Fibroblast of skin of back (primary cell): ENCODE results near the gene TIAM2.

ENCODE experiments used
- DNase-seq: peaks from one replicate; pipeline ENCODE4 v3.0.0-alpha.2; 2013

TIAM2 gene

GRCh38 chr6:155064303-155064702, 69.2 kb downstream of the TIAM2 start:
- no peak for DNase-seq

- DNase-seq, result no peak
These were observed 71.2 kb downstream of the TIAM2 start for GRCh38 chr6:155066361-155066760.

DNA sequence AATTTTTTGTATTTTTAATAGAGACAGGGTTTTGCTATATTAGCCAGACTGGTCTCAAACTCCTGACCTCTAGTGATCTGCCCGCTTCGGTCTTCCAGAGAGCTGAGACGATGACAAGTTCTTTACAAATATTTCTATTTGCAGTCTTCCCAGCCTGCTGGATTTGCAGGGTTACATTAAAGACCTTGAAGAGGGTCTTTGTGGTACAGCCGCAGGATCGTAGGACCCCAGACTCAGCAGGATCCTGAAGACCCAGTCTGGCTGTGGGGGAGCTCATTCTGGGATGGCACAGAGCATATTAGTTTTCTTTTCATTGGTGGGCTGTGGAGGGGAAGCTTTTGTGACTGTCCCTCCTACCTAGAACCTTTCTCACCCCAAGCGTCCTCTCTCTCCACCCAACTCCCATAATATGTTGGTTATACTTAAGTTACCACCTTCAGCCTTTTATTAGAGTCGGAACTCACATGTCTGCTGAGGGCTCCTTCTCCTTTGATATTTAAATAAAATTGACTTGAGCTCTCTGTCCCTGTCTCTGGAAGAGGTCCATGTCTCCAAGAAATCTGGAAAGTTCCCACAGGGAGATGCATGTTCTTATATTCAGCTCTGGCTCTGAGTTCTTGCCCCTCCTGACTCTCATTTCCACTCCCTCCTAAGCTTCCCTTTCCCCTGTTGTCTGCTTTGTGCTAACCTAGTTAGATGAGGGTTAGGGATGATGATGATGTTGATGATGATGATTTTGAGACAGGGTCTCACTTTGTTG, 72.0 kb downstream of the TIAM2 start:
- no peak for DNase-seq

DNA sequence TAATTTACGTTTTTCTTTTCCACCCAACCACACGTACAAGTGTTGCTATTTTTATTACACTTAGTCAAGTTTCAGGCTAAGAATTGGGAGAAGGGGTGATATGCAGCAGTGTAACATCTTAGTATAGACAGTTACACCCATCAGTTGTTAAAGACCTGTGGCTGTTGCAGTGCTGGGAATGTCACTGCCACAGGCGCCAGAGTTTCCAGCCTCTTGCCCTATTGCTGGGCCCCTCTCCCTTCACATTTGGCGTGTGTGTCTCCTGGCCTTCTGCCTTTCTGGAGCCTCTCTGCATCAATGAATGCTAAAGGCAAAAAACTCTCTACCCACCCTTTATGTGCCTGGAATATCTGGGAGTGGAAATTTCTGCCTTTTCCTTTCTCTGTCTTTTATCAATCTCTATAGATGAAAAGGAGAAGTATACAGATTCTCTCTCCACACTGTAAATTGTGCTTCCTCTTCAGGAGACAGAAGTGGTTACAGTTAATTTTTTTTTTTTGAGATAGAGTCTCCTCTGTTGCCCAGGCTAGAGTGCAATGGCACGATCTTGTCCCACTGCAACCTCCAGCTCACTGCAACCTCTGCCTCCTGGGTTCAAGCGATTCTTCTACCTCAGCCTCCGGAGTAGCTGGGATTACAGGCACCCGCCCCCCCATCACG, 73.0 kb downstream of the TIAM2 start:
- DNase-seq, result no peak

DNA sequence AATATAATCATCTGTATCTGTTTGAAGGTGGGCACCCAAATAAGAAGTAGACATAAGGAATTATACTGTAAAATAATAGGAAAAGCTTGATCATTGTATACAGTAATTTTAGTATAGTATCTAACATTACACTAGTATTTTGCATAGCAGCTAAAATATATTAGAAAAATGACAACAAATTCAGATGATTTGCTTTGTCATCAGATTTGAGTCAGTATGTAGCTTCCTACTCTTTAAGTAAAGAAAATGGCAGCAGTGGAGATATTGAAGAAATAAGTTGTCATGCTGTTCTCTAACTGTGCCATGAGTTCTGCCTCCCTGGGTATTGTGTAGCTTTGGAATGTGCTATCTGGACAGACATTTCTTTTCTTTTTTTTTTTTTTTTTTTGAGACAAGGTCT, 74.4 kb downstream of the TIAM2 start:
- no peak for DNase-seq

DNA sequence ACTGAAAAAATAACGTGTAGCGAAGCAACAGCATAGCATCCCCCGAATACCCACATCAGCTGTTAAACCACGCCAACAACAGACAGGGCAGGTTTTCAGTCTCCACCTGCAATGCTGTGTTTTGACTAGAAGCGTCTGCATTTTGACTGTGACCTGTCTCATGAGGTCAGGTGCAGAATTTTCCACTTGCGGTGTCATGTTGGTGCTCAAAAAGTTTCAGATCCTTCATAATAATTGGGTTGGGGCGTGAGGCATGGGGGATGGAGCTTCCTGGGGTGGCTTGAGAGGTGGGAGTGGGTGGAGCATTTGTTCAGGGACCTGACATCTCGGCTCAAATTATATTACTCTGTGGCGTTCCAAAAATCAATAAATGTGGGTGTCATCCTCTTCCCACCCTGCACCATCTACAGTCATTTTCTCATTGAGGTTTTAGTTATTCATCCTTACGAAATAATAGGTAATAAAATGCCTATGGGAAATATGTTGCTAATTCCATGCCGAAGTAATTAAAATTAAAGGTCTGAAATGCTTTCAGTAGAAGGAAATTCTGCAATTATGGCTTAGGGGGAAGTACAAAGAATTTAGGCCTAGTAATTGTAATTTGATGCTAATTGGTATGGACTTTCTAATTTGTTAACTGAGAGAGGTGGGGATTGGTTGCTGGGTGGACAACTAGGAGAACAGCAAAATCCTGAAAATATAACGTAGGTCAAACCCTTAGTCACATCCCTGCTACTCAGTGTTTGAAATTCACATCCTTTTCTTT, 81.0 kb downstream of the TIAM2 start:
- no peak for DNase-seq

- DNase-seq, result no peak
These were observed 82.2 kb downstream of the TIAM2 start for GRCh38 chr6:155077331-155077730.

DNA sequence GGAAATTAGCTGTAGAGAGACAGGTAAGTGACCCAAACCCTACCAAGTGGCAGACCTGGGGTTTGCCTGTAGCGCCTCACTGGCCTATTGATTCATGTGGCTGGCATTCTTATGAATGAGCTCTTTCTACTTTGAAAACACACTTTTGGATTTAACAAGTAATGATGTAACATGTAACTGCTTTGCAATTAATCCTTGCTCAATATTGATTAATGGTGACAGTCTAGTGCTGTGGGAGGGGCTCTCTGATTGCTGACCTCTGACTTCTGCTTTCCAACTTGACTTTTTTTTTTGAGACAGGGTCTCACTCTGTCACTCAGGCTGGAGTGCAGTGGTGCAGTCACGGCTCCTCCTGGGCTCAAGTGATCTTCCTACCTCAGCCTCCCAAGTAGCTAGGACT, 82.7 kb downstream of the TIAM2 start:
- no peak for DNase-seq

GRCh38 chr6:155078331-155078745, 83.2 kb downstream of the TIAM2 start:
- no peak for DNase-seq

GRCh38 chr6:155079985-155080452, 84.9 kb downstream of the TIAM2 start:
- DNase-seq, result no peak

- peak; percentile 76 for DNase-seq
These were observed 86.0 kb downstream of the TIAM2 start for GRCh38 chr6:155080881-155081845.

GRCh38 chr6:155084431-155085123, 89.5 kb downstream of the TIAM2 start:
- DNase-seq, result peak; percentile 85

DNA sequence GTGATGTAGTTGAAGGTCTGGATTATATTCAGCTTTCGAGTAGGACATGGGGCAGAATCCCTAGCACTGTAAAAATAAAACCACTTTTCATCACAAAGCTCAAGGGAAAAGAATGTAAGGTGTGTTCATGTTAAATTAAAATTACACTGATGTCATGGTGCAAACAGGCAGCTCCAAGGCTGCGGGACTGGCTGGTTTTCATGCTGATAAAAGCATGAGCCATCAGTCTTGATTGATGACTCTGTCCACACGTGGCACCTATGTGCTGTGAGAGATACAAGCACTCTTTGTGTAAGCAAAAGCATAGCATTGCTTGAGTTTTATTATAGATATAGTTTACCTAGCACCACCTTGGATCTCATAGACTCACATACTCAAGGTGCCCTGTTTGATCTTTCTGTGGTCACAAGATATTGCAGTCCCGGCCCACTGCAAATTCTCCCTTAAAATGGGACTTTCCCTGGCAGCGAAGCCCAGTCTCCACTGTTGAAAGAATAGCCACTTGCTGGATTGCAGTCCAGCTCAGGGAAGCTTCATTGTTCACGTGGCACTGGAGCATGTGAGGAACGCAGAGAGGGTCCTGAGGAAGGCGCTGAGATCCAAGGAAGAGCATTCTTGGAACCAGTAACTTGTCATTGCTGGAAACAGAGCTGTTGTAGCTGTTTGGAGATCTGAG, 90.6 kb downstream of the TIAM2 start:
- DNase-seq, result peak; percentile 47

GRCh38 chr6:155088856-155089255, 93.7 kb downstream of the TIAM2 start:
- no peak for DNase-seq

DNA sequence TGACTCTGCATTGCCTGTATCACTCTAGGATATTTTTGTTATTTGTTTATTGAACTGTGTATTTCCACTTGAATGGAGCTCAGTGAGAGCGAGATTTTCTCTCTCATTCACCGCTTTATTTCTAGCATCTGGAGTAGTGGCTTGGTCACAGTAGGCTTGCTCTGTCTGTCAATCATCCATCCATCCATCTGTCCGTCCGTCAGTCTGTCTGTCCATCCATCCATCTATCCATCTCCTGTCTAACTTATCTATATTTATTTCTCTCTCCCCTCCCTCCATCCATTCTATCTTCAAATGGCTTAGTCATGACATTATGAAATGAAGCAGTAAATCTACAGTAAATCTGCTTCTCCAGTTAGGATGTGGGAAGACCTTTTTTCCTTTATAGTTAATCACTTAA, 94.6 kb downstream of the TIAM2 start:
- DNase-seq, result no peak

GRCh38 chr6:155090166-155090565, 95.1 kb downstream of the TIAM2 start:
- no peak for DNase-seq

- DNase-seq, result no peak
These were observed 96.6 kb downstream of the TIAM2 start for GRCh38 chr6:155091756-155092155.

GRCh38 chr6:155093430-155093829, 98.3 kb downstream of the TIAM2 start:
- peak; percentile 29 for DNase-seq

DNA sequence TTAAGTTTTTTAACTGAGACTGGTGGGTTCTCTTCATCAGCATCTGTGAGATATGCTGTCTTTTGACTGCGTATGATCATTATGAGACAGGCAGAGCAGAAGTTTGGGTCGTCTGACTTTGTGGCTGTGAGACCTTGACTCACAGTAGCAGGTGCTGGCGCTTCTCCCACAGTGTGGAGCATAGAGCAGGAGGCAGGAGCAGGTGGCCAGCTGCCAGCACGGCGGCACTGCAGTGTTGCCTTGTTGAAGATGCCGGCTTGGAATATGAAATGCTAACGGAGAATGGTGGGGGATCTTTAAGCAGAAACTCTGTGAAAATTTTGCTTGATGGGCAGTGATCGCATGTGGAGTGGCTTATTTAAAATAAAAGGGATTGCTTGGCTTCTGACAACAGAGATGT, 105.0 kb downstream of the TIAM2 start:
- DNase-seq, result no peak

DNA sequence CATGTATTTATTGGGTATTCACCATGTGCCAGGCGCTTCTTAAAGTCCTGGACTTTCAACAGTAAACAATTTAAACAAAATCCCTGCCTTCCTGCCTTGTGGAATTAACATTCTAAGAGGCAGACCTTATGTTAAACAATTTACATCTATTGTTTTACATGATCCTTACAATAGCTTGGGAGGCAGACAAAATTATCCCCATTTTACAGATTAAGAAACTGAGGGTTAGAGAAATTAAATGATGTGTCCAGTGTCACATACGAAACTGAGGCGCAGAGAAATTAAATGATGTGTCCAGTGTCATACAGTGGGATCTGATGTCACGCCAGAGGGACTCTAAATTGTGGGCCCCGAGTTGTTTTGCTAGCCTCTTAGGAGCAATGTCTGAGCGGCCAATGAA, 105.5 kb downstream of the TIAM2 start:
- DNase-seq, result no peak

DNA sequence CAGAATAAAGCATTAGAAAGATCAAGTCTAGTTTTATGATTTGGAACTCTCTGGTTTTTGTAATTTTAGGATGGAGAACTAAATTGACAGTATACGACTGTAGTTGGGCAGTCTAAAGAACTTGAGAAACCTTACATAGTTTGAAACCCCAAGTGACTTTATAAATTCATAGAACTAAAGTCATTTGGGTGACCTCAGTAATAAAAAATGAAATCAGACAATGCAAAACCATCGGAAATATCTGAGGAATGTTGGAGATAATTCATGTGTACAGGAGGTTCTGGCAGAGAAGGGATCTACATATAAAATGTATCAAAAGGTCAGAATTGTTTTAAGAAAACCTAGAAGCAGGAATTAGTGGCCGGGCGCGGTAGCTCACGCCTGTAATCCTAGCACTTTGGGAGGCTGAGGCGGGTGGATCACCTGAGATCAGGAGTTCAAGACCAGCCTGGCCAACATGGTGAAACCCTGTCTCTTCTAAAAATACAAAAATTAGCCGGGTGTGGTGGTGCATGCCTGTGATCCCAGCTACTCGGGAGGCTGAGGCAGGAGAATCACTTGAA, 108.0 kb downstream of the TIAM2 start:
- DNase-seq, result peak; percentile 91
